Hematopoietic multipotent progenitor cell treated with erythropoietin and hydrocortisone succinate and interleukin-3 and kit ligand, for 17 days (in vitro differentiated cells): ENCODE measurements around the gene PSEN2.
A peak's percentile ranks its signal among the peaks of the same experiment; 100 is the strongest.
"Not testable (repeated sequence)": the region's sequence is repeated elsewhere in the genome, so short reads cannot be mapped to it uniquely, and the experiment has no call there.

Source experiments
- DNase-seq: peaks from one replicate; pipeline ENCODE4 v3.0.0-alpha.2; 2015; ENCODE audit warnings: low spot score

PSEN2 gene

GRCh38 chr1:226916497-226916896 lies 46.1 kb downstream of the PSEN2 start:
- no peak for DNase-seq

- DNase-seq, result no peak
These were observed 49.2 kb downstream of the PSEN2 start for GRCh38 chr1:226919587-226919986.

GRCh38 chr1:226919995-226920394 lies 49.6 kb downstream of the PSEN2 start:
- DNase-seq, result no peak

GRCh38 chr1:226920446-226920894 lies 50.1 kb downstream of the PSEN2 start:
- no peak for DNase-seq

- no peak for DNase-seq
These were observed 51.1 kb downstream of the PSEN2 start for GRCh38 chr1:226921504-226921903.

- DNase-seq, result not testable (repeated sequence)
These were observed 59.1 kb downstream of the PSEN2 start for GRCh38 chr1:226929260-226930111.

GRCh38 chr1:226934483-226935237 lies 64.2 kb downstream of the PSEN2 start:
- DNase-seq, result no peak

GRCh38 chr1:226937940-226938725 lies 67.7 kb downstream of the PSEN2 start:
- no peak for DNase-seq

GRCh38 chr1:226938903-226939437 lies 68.6 kb downstream of the PSEN2 start:
- DNase-seq, result no peak

- peak; percentile 70 for DNase-seq
These were observed 69.1 kb downstream of the PSEN2 start for GRCh38 chr1:226939438-226940028.

GRCh38 chr1:226940029-226940805 lies 69.8 kb downstream of the PSEN2 start, which contains the start of gene COQ8A:
Gene COQ8A (plus strand): TSS chr1:226940294. CDS start chr1:226961386, 21,092 bp downstream.
- peak; percentile 100 for DNase-seq

GRCh38 chr1:226940806-226941067 lies 70.3 kb downstream of the PSEN2 start:
- no peak for DNase-seq

GRCh38 chr1:226942392-226942791 lies 72.0 kb downstream of the PSEN2 start:
- DNase-seq, result no peak

- DNase-seq, result no peak
These were observed 72.7 kb downstream of the PSEN2 start for GRCh38 chr1:226943156-226943555.

GRCh38 chr1:226943927-226944326 lies 73.5 kb downstream of the PSEN2 start:
- DNase-seq, result no peak

GRCh38 chr1:226945106-226945857 lies 74.9 kb downstream of the PSEN2 start:
- no peak for DNase-seq
